Endothelial cell (in vitro differentiated cells): Measurements from ENCODE around the gene RNF113A. TPM values are rescaled to one million over a fixed set of nuclear protein-coding genes. Genes with fewer than 3 reads are reported as not detected.
A peak's percentile ranks its signal among the peaks of the same experiment; 100 is the strongest.

ENCODE experiments used
- DNase-seq: peaks from one replicate; pipeline ENCODE4 v3.0.0; 2021; ENCODE audit warnings: low spot score
- H3K27ac Mint-ChIP-seq: one replicate; pipeline ENCODE4 v1.8.0; 2021; ENCODE audit warnings: mixed read lengths, inconsistent platforms; ENCODE audit not compliant: unreplicated experiment
- H3K27me3 Mint-ChIP-seq: one replicate; pipeline ENCODE4 v1.8.0; 2021; ENCODE audit warnings: mild to moderate bottlenecking, moderate library complexity, mixed read lengths, inconsistent platforms; ENCODE audit not compliant: unreplicated experiment
- H3K36me3 Mint-ChIP-seq: one replicate; pipeline ENCODE4 v1.8.0; 2021; ENCODE audit warnings: mild to moderate bottlenecking, low read depth, mixed read lengths, inconsistent platforms; ENCODE audit not compliant: unreplicated experiment
- H3K4me1 Mint-ChIP-seq: one replicate; pipeline ENCODE4 v1.8.0; 2021; ENCODE audit warnings: mild to moderate bottlenecking, mixed read lengths, inconsistent platforms; ENCODE audit not compliant: unreplicated experiment
- H3K4me3 Mint-ChIP-seq: one replicate; pipeline ENCODE4 v1.8.0; 2021; ENCODE audit warnings: mild to moderate bottlenecking, mixed read lengths, inconsistent platforms; ENCODE audit not compliant: unreplicated experiment
- H3K9me3 Mint-ChIP-seq: one replicate; pipeline ENCODE4 v1.8.0; 2021; ENCODE audit warnings: mixed read lengths, inconsistent platforms; ENCODE audit not compliant: unreplicated experiment
- total RNA-seq: library from RNA; stranded (reverse); fragmentation: NEBNext Ultra II Directional; extraction: Animal tissue kit (Norgen Biotek cat#: 25700); gene quantifications from one replicate; pipeline ENCODE4 v1.2.1, GENCODE V29; 2021; ENCODE audit not compliant: unreplicated experiment
- TF ChIP-seq, protein P1 (sequence below): fragments of 200-600 bp; sonication (generic); IDR thresholded peaks from one replicate; pipeline ENCODE4 v1.5.0; 2021; ENCODE audit warnings: antibody characterized with exemption; ENCODE audit not compliant: unreplicated experiment

Gene RNF113A
- total RNA-seq, 1 donor from 2014 or later = 16.7 TPM

DNA sequence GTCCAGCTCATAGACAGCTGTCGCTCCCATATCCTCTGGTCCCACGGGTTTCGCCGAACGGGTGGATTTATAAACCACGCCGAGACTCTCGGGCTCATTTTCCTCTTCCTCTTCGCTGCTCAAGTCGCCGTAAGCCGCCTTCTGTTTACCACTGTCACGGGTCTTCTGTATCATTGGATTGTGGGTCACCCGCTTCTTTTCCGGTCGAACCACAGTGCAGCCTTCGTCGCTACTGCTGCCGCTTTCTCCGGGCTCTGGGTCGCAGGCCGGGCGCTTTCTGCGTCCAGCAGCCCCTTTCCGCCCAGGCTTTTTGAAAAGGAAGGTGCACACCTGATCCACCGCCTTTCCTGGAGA lies 311 bp downstream of the RNF113A start:
- H3K27me3 Mint-ChIP-seq = peaks cover 6% of the 10 kb centered on the region

DNA sequence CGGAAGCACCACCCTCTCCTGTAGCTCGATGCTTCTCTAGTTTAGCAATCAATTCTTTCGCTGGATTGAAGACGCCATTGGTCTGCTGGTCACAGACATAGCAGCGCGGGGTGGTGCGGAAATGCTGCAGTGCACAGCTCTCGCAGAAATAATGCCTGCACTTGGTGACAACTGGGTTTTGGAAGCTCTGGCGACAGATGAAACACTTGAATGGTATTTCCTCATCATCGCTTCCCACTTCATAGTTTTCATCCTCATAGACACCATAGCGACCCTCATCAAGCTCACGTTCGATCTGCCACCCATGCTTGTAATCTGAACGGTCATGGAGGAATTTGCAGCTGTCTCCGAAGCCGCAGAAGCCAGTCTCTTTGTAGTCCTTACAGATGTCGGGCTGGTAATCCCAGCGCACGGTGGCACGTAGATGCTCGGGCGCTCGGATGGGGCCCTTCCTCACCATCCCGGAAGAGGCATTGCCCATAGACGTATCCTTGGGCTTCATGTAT lies 854 bp downstream of the RNF113A start:
- Mint-ChIP-seq H3K27ac (peak overlapping the region; percentile 96), H3K36me3 (no peaks in the 10 kb centered on the region), H3K4me3 (peak overlapping the region; percentile 96), H3K9me3 (no peaks in the 10 kb centered on the region), H3K4me1 (peaks cover 14% of the 10 kb centered on the region), H3K27me3 (peaks cover 6% of the 10 kb centered on the region)
- TF ChIP-seq, protein P1, sequence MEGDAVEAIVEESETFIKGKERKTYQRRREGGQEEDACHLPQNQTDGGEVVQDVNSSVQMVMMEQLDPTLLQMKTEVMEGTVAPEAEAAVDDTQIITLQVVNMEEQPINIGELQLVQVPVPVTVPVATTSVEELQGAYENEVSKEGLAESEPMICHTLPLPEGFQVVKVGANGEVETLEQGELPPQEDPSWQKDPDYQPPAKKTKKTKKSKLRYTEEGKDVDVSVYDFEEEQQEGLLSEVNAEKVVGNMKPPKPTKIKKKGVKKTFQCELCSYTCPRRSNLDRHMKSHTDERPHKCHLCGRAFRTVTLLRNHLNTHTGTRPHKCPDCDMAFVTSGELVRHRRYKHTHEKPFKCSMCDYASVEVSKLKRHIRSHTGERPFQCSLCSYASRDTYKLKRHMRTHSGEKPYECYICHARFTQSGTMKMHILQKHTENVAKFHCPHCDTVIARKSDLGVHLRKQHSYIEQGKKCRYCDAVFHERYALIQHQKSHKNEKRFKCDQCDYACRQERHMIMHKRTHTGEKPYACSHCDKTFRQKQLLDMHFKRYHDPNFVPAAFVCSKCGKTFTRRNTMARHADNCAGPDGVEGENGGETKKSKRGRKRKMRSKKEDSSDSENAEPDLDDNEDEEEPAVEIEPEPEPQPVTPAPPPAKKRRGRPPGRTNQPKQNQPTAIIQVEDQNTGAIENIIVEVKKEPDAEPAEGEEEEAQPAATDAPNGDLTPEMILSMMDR = no peak
- peak; percentile 5 for DNase-seq

More for the DNA sequence above, 311 bp downstream of the RNF113A start:
- H3K9me3 Mint-ChIP-seq = no peaks in the 10 kb centered on the region
- TF ChIP-seq, protein P1 = no peak
- no peaks in the 10 kb centered on the region for H3K36me3 Mint-ChIP-seq
- peak overlapping the region; percentile 96 for H3K4me3 Mint-ChIP-seq
- peaks cover 14% of the 10 kb centered on the region for H3K4me1 Mint-ChIP-seq
- peak overlapping the region; percentile 96 for H3K27ac Mint-ChIP-seq
- peak; percentile 11 for DNase-seq

DNA sequence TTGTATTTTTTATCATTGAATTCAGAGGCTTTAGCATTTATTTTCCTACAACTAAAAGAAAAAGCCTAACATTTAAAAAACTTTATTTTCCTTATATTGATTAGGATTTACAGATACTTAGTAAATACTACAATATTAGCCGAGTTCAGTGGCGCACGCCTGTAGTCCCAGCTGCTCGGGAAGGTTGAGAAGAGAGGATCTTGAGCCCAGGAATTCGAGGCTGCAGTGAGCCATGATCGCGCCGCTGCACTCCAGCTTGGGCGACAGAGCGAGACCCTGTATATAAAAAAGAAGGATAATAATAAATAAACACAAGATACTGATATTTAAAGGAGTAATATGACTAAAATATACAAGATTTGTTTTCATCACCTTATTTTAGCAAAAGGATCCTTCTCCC lies 18.1 kb downstream of the RNF113A start:
- TF ChIP-seq, protein P1 = no peak
- H3K4me3 Mint-ChIP-seq = peak overlapping the region; percentile 99
- peak overlapping the region; percentile 84 for H3K27ac Mint-ChIP-seq
- H3K9me3 Mint-ChIP-seq = no peaks in the 10 kb centered on the region
- DNase-seq = no peak
- peaks cover 2% of the 10 kb centered on the region for H3K36me3 Mint-ChIP-seq
- H3K27me3 Mint-ChIP-seq = no peaks in the 10 kb centered on the region
- H3K4me1 Mint-ChIP-seq = peaks cover 6% of the 10 kb centered on the region

DNA sequence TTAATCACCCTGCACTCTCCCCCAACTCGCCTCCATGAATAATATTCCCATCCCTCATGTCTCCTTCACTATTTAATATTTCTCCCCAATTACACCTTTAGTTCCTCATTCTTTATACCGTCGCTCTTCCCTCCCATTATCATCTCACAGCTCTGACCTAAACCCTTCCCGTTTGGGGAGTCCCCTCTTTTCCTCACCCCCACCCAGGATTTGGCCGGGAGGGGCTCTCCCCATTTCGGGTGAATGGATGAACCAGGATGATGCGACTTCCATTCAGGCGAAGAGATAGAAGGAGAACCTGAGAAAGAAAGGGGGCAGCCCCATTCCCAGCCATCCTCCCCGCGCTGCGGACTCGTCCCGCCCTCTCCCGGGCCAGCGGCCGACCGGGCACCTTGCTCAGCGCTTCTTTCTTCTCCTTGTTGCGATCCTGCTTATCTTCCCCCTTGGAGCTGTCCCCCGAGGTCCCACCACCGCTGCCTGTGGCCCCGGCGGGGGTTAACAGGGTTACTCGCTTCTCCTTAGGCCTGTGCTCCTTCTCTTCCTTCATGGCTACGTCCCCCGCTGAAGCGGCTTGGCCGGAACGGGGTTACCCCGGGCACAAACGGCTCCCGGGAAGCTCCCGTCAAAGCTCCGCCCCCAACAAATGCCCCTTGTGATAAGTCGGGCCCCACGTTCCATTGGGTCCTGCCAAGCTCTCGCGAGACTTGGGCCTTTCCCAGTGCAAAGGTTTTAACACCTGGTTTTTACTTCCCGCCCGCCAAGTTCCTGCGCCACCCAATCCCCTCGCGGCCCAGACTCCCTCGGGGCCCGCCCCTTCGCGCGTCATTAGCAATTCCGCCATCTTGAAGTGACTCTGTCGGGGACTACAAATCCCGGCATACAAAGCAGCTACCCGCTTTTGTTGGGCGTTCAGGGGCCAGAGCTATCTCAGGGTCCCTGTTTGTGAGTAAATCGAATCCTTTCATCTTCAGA lies 18.9 kb downstream of the RNF113A start, which contains the start of gene UPF3B:
Gene UPF3B, minus strand, starts transcription at position 582 of the 972 bp plus-strand sequence. Its CDS starts 35 bp downstream, at position 547.
- TF ChIP-seq, protein P1 = no peak
- Mint-ChIP-seq H3K36me3 (peaks cover 5% of the 10 kb centered on the region), H3K27me3 (no peaks in the 10 kb centered on the region), H3K4me1 (peaks cover 6% of the 10 kb centered on the region), H3K9me3 (no peaks in the 10 kb centered on the region), H3K4me3 (peak within 1 kb of the TSS; percentile 99), H3K27ac (peak within 1 kb of the TSS; percentile 96)
- peak; percentile 85 for DNase-seq

DNA sequence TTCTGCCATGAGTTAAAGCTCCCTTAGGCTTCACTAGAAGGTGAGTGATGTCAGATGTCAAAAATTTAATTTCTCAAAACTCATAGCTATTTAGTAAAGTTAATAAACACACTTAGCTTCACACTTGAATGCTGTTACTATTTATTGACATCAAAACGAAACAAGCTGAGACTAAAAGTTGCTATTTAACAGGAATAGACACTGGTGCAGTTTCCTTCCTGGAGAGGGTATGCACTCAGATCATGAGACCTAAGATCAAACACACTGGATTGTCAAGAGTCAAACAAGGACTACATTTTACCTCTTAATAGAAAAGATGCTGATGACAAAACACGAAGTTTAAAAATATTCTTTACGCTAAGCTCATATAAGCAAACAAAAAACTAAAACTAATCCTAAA lies 37.6 kb downstream of the RNF113A start:
- H3K4me3 Mint-ChIP-seq = no peak overlapping the region
- peaks cover 2% of the 10 kb centered on the region for H3K27me3 Mint-ChIP-seq
- no peak overlapping the region for H3K27ac Mint-ChIP-seq
- TF ChIP-seq, protein P1 = no peak
- no peaks in the 10 kb centered on the region for H3K9me3 Mint-ChIP-seq
- no peaks in the 10 kb centered on the region for H3K4me1 Mint-ChIP-seq
- no peak for DNase-seq
- peaks cover 30% of the 10 kb centered on the region for H3K36me3 Mint-ChIP-seq
